Activated CD8-positive, alpha-beta memory T cell treated with anti-CD3 and anti-CD28 coated beads, Interleukin-2, amount 10 ng/mL, durations not matched to agents 7 days and 5 days (primary cell): ENCODE data around the gene SFMBT2. TPM values are rescaled to one million over a fixed set of nuclear protein-coding genes. Genes with fewer than 3 reads are reported as not detected.
A peak's percentile ranks its signal among the peaks of the same experiment; 100 is the strongest.
"Not testable (repeated sequence)": the region's sequence is repeated elsewhere in the genome, so short reads cannot be mapped to it uniquely, and the experiment has no call there.

Experiments used
- ATAC-seq: fragments of 150-1000 bp; cut with Tn5 transposase; one replicate; pipeline ENCODE4 v1.10.0; 2021; ENCODE audit warnings: moderate library complexity
- CTCF ChIA-PET: fragments of 350-600 bp; sonication (Branson Sonifier 250); formaldehyde crosslinking; loops from one replicate; lab custom pipeline; 2021; ENCODE audit warnings: antibody characterized with exemption; lab: Charles Lee
- DNase-seq: peaks from one replicate; pipeline ENCODE4 v3.0.0-alpha.2; 2020
- H3K27ac Mint-ChIP-seq: one replicate; pipeline ENCODE4 v1.8.0; 2021; ENCODE audit warnings: mild to moderate bottlenecking, mixed read lengths
- H3K27me3 Mint-ChIP-seq: one replicate; pipeline ENCODE4 v1.8.0; 2021; ENCODE audit warnings: mixed read lengths
- H3K36me3 Mint-ChIP-seq: one replicate; pipeline ENCODE4 v1.8.0; 2021; ENCODE audit warnings: mild to moderate bottlenecking, mixed read lengths
- H3K4me1 Mint-ChIP-seq: one replicate; pipeline ENCODE4 v1.8.0; 2021; ENCODE audit warnings: mixed read lengths
- H3K4me3 Mint-ChIP-seq: one replicate; pipeline ENCODE4 v1.8.0; 2021; ENCODE audit warnings: mild to moderate bottlenecking, moderate library complexity, mixed read lengths
- H3K9me3 Mint-ChIP-seq: one replicate; pipeline ENCODE4 v1.8.0; 2022; ENCODE audit warnings: low read depth, mixed read lengths
- total RNA-seq, 2 experiments: library from RNA; stranded (reverse); gene quantifications; one replicate each; pipeline ENCODE4 v1.2.3, GENCODE V29; 2021

SFMBT2 gene
- total RNA-seq, 2 experiments from 2014 or later, result 49.5 to 69.0 TPM

DNA sequence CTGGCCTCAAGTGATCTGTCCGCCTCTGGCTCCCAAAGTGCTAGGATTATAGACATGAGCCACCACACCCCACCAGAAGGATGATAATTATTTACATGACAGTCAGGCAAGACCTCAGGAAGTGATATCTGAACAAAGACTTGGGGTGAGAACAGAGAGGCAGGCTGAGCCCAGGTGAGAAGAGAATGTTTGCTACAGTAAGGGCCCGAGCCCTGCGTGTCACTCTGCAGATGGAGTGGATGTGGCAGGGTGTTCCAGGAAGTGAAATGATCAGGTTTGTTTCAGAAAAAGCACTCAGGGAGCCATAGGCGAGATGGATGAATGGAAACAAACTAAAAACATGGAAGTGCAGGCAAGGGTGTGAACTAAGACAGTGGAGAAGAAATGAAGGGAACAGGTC lies 22.2 kb downstream of the SFMBT2 start:
- Mint-ChIP-seq H3K4me1 (peaks cover 51% of the 10 kb centered on the region), H3K27ac (peak overlapping the region; percentile 77)
- ATAC-seq, result peak; percentile 77

GRCh38 chr10:7388149-7388548 lies 22.7 kb downstream of the SFMBT2 start:
- H3K27me3 Mint-ChIP-seq, H3K4me3 Mint-ChIP-seq, ATAC-seq, H3K36me3 Mint-ChIP-seq, H3K9me3 Mint-ChIP-seq, H3K27ac Mint-ChIP-seq, DNase-seq, CTCF ChIA-PET: not testable (repeated sequence)
- peaks cover 56% of the 10 kb centered on the region for H3K4me1 Mint-ChIP-seq

More for the DNA sequence above, 22.2 kb downstream of the SFMBT2 start:
- Mint-ChIP-seq H3K9me3 (no peaks in the 10 kb centered on the region), H3K27me3 (no peaks in the 10 kb centered on the region), H3K4me3 (peak overlapping the region; percentile 1), H3K36me3 (peaks cover 6% of the 10 kb centered on the region)
- CTCF ChIA-PET, result interaction anchor here (1.3 kb wide), 1 partner anchor 22 kb away, joined by 4 read pairs; the partner anchor contains the start of gene SFMBT2
- DNase-seq, result peak; percentile 62

DNA sequence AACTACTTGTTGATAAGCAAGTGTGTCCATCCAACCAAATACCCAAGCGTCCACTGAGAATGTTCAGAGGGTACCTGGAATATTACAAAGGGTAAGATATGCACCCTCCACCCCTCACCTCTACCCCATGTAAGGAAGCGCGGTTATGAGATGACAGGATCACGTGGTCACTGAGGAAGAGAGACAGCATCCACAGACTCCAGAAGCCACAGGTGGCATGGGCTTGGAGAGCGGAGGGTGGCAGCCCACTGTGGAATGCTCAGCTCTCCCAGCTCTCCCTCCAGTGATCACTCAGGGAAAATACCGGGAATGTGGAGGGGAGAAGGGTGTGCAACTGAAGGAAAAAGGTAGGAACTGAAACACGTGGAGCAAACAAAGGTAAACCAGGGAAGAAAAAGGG lies 25.7 kb downstream of the SFMBT2 start:
- Mint-ChIP-seq H3K27me3 (no peaks in the 10 kb centered on the region), H3K4me3 (no peak overlapping the region), H3K27ac (no peak overlapping the region), H3K36me3 (peaks cover 24% of the 10 kb centered on the region), H3K4me1 (peaks cover 59% of the 10 kb centered on the region), H3K9me3 (no peaks in the 10 kb centered on the region)
- no peak for DNase-seq
- CTCF ChIA-PET, result no interaction called here
- ATAC-seq, result no peak

- H3K27me3 Mint-ChIP-seq, result no peaks in the 10 kb centered on the region
- peaks cover 39% of the 10 kb centered on the region for H3K36me3 Mint-ChIP-seq
- CTCF ChIA-PET, result interaction anchor here (0.7 kb wide), 1 partner anchor 1092 kb away, joined by 3 read pairs; no protein-coding TSS in a partner anchor
- H3K9me3 Mint-ChIP-seq, result no peaks in the 10 kb centered on the region
- ATAC-seq (no peak), DNase-seq (no peak)
- H3K27ac Mint-ChIP-seq, result no peak overlapping the region
- peaks cover 56% of the 10 kb centered on the region for H3K4me1 Mint-ChIP-seq
- H3K4me3 Mint-ChIP-seq, result no peak overlapping the region
These were observed 27.4 kb downstream of the SFMBT2 start for GRCh38 chr10:7383442-7383841.

DNA sequence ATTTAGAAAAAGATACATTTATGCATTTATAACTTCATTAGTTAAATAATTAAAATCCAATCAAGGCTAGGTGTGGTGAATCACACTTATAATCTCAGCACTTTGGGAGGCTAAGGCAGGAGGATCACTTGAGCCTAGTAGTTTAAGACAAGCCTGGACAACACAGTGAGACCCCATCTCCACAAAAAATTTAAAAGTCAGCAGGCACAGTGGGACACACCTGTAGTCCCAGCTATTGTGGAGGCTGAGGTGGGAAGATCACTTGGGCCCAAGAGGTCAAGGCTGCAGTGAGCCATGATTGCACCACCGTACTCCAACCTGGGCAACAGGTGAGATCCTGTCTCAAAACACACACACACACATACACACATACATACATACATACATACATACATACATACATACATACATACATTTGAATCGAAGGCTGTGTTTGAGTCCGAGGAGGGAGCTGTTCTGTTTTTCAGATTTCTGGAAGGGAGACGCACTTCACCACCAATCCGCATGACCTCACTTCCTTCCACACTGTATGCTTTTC lies 30.1 kb downstream of the SFMBT2 start:
- H3K36me3 Mint-ChIP-seq, result peaks cover 53% of the 10 kb centered on the region
- ATAC-seq, result no peak
- H3K27ac Mint-ChIP-seq, result no peak overlapping the region
- H3K4me3 Mint-ChIP-seq, result no peak overlapping the region
- peaks cover 46% of the 10 kb centered on the region for H3K4me1 Mint-ChIP-seq
- DNase-seq, result no peak
- CTCF ChIA-PET, result no interaction called here
- H3K27me3 Mint-ChIP-seq, result no peaks in the 10 kb centered on the region
- no peaks in the 10 kb centered on the region for H3K9me3 Mint-ChIP-seq

GRCh38 chr10:7378602-7379403 lies 32.0 kb downstream of the SFMBT2 start:
- peak overlapping the region; percentile 31 for H3K27ac Mint-ChIP-seq
- no peaks in the 10 kb centered on the region for H3K9me3 Mint-ChIP-seq
- DNase-seq, result no peak
- peaks cover 67% of the 10 kb centered on the region for H3K36me3 Mint-ChIP-seq
- peaks cover 36% of the 10 kb centered on the region for H3K4me1 Mint-ChIP-seq
- ATAC-seq, result no peak
- CTCF ChIA-PET, result no interaction called here
- H3K27me3 Mint-ChIP-seq, result no peaks in the 10 kb centered on the region
- H3K4me3 Mint-ChIP-seq, result no peak overlapping the region

- Mint-ChIP-seq H3K4me1 (peaks cover 26% of the 10 kb centered on the region), H3K27ac (no peak overlapping the region), H3K27me3 (no peaks in the 10 kb centered on the region), H3K36me3 (peaks cover 74% of the 10 kb centered on the region), H3K9me3 (no peaks in the 10 kb centered on the region), H3K4me3 (no peak overlapping the region)
- CTCF ChIA-PET, result no interaction called here
- no peak for ATAC-seq
- DNase-seq, result no peak
These were observed 33.1 kb downstream of the SFMBT2 start for GRCh38 chr10:7377614-7378248.

GRCh38 chr10:7374795-7375194 lies 36.0 kb downstream of the SFMBT2 start:
- Mint-ChIP-seq H3K36me3 (peaks cover 78% of the 10 kb centered on the region), H3K9me3 (no peaks in the 10 kb centered on the region), H3K4me1 (peaks cover 20% of the 10 kb centered on the region), H3K27me3 (no peaks in the 10 kb centered on the region), H3K27ac (no peak overlapping the region), H3K4me3 (no peak overlapping the region)
- ATAC-seq, result no peak
- DNase-seq, result no peak
- CTCF ChIA-PET, result interaction anchor here (1.4 kb wide), 1 partner anchor 456 kb away, joined by 4 read pairs; no protein-coding TSS in a partner anchor

DNA sequence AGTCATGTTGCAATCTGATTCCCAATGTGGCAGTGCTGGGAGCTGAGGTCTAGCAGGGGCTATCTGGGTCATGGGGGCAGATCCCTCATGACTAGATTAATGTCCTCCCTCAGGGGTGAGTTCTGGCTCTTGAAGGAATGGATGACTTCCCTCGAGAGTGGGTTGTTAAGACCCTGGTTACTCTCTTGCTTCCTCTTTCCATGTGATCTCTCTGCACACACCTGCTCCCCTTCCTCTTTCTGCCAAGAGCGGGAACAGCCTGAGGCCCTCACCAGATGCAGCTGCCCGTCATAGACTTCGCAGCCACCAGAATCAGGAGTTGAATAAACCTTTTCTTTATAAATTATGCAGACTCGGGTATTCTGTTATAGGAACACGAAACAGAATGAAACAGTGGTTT lies 37.8 kb downstream of the SFMBT2 start:
- H3K4me3 Mint-ChIP-seq, result no peak overlapping the region
- H3K27ac Mint-ChIP-seq, result no peak overlapping the region
- H3K27me3 Mint-ChIP-seq, result no peaks in the 10 kb centered on the region
- no peaks in the 10 kb centered on the region for H3K9me3 Mint-ChIP-seq
- H3K36me3 Mint-ChIP-seq, result peaks cover 73% of the 10 kb centered on the region
- ATAC-seq, result no peak
- CTCF ChIA-PET, result no interaction called here
- H3K4me1 Mint-ChIP-seq, result peaks cover 7% of the 10 kb centered on the region
- no peak for DNase-seq

- Mint-ChIP-seq H3K27me3 (no peaks in the 10 kb centered on the region), H3K27ac (no peak overlapping the region), H3K4me1 (peaks cover 4% of the 10 kb centered on the region), H3K36me3 (peaks cover 71% of the 10 kb centered on the region), H3K4me3 (no peak overlapping the region), H3K9me3 (no peaks in the 10 kb centered on the region)
- CTCF ChIA-PET, result no interaction called here
- ATAC-seq, result no peak
- no peak for DNase-seq
These were observed 38.3 kb downstream of the SFMBT2 start for GRCh38 chr10:7372504-7372903.

DNA sequence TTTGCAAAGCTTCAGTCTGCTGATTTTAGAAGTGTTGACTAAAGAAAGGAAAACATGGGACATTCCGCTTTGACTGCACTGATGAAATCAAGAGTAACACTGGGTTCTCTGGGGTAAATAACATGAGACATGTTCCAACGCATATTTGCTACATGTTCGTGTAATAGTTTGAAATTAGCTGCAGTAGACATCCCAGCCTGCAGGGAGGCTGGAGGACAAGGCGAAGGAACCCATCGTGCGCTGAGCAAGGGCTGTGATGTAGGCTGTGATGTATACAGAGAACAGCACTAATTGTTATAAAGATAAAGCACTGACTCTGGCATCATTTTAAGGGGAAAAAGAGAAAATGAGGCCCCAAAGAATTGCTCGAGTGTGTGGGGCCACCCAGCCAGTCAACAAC lies 40.3 kb downstream of the SFMBT2 start:
- CTCF ChIA-PET, result interaction anchor here (1.1 kb wide), 2 partner anchors 25 to 38 kb away, joined by 3 read pairs; no protein-coding TSS in a partner anchor
- Mint-ChIP-seq H3K36me3 (peaks cover 69% of the 10 kb centered on the region), H3K4me1 (peaks cover 2% of the 10 kb centered on the region), H3K9me3 (no peaks in the 10 kb centered on the region), H3K27me3 (no peaks in the 10 kb centered on the region), H3K4me3 (no peak overlapping the region), H3K27ac (no peak overlapping the region)
- no peak for DNase-seq
- no peak for ATAC-seq

DNA sequence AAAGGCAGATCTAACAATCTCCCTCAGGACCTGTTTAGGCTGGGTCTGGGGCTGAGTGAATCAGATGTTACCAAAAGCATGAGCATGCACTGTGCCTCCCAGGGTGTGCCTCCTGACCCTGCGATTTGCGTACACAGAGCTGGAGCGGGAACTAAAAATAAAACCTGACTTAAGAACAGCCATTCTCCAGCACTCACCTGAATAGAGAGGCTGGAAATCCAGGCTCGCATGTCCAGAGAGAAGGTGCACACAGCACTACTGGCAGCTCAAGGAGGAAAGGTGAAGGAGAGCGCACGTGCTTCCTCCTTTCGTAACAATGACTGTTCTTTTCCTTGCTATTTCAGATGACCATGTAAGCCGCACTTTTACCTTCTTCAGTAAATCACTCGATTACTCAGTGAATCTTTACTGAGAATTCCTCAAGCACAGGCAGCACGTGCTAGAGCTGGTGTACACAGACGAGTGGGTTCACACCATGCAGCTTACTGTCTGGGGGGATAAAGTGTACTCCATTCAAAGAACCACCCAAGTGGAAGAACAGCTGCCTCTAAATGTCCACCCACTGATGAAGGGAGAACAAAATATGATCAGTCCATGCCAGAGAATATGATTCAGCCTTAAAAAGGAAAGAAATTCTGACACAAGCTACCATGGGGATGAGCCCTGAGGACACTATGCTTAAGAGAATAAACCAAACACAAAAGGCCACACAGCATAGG lies 45.6 kb downstream of the SFMBT2 start:
- H3K36me3 Mint-ChIP-seq, result peaks cover 78% of the 10 kb centered on the region
- no peak for DNase-seq
- H3K27me3 Mint-ChIP-seq, result no peaks in the 10 kb centered on the region
- peak overlapping the region; percentile 38 for H3K27ac Mint-ChIP-seq
- no peak for ATAC-seq
- CTCF ChIA-PET, result interaction anchor here (0.6 kb wide), 1 partner anchor 420 kb away, joined by 5 read pairs; no protein-coding TSS in a partner anchor
- H3K4me3 Mint-ChIP-seq, result no peak overlapping the region
- H3K9me3 Mint-ChIP-seq, result peaks cover 2% of the 10 kb centered on the region
- peaks cover 13% of the 10 kb centered on the region for H3K4me1 Mint-ChIP-seq

GRCh38 chr10:7364474-7364873 lies 46.4 kb downstream of the SFMBT2 start:
- Mint-ChIP-seq H3K4me3 (no peak overlapping the region), H3K4me1 (peaks cover 13% of the 10 kb centered on the region)
- ATAC-seq, result no peak

More at GRCh38 chr10:7364474-7364873, 46.4 kb downstream of the SFMBT2 start:
- CTCF ChIA-PET, result no interaction called here
- Mint-ChIP-seq H3K27me3 (no peaks in the 10 kb centered on the region), H3K27ac (peak overlapping the region; percentile 38), H3K36me3 (peaks cover 79% of the 10 kb centered on the region), H3K9me3 (peaks cover 2% of the 10 kb centered on the region)
- DNase-seq, result no peak
